HG03469 (cell line): ENCODE results near the gene C16orf74.

Source experiments
- ATAC-seq: cut with Tn5 transposase; IDR thresholded peaks from one replicate; pipeline ENCODE4 v1.9.1; 2021; ENCODE audit warnings: mild to moderate bottlenecking, moderate library complexity, moderate number of reproducible peaks; ENCODE audit not compliant: unreplicated experiment

C16orf74 gene

DNA sequence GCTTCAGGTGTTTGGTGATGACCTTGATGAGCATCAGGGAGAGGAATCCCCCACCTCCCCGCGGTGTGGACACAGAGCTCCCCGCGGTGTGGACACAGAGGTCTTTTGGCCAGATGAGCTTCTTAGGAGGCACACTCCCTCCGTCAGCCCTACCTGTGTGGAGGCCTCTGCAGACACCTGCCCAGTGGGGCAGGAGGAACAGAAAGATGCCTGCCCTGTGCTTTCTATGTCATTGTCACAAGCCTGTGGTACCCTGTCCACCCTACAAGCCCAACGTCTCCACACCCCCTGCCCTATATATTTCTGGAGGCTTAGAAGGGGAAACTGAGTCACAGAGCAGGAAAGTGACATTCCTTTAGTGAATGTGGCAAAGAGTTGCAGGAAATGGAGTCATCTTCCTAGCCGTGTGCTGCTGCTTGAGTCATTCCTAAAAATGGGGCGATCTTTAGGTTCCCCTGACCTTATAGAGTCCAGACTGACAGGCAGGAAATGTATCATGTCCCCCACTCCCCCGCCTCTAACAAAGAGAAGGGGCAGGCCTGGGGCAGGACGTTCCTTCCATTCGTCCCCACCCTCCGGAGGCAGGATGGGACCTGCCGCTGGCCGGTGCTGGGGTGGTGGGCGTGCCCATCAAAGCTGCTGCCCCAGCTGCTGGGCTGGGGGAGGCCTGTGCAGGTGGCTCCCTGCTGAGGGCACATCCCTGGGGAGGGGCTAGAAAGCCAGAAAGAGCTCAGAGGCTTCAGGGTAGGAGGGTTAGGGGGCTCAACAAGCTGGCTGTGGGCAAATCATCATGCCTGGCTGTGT is 1.0 kb upstream of the C16orf74 start:
- ATAC-seq, result no peak

DNA sequence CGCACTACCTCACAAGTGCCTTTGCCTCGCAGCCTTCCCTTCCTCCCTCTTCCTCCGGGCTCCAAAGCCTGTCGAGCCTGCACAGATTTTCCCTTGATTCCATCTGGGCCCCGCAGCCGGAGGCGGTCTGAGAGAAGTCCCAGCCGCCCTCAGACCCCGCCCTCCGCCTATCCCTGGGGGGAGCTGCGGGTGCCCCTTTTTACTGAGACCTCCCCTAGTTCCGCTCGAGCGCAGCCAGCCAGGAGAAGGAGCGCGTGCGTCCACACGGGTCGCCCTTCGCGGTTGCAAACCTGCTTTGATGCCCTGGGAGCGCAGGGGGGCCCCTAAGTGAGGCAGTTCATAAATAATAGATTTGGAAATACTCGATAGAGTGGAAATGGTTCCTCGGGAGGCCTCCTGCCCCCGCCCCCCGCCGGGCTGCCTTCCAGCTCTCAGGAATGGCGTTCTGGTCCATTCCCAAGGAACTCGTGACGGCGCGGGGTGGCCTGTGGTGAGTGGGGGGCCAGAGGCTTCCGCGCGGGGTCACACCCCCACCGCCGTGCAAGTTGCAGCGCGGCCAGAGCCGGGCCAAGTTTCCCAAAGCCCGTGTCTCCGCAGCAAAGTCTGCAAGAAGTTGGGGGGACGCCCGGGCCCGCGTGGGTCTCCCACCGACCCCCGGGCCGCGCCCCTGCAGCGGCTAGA is 610 bp downstream of the C16orf74 start:
- ATAC-seq, result no peak

- ATAC-seq, result no peak
These were observed 1.1 kb downstream of the C16orf74 start for GRCh38 chr16:85749771-85750145.

GRCh38 chr16:85746460-85747215 is 4.3 kb downstream of the C16orf74 start:
- ATAC-seq, result no peak

- no peak for ATAC-seq
These were observed 11.8 kb downstream of the C16orf74 start for GRCh38 chr16:85738923-85739715.

DNA sequence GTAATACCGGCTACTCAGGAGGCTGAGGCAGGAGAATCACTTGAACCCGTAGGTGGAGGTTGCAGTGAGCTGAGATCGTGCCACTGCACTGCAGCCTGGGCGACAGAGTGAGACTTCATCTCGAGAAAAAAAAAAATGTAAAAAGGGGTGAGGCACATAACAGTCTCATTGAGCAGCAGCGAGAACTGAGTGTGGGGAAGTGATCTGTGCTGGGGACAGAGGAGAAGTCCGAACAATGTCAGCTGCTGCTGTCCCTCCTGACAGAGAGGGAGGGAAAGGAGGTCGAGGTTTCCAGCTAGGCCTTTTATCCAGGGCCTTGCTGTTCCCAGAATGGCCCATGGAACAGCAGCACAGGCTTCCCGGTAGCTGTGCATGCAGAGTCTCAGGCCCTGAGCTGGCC is 14.0 kb downstream of the C16orf74 start:
- ATAC-seq, result no peak

DNA sequence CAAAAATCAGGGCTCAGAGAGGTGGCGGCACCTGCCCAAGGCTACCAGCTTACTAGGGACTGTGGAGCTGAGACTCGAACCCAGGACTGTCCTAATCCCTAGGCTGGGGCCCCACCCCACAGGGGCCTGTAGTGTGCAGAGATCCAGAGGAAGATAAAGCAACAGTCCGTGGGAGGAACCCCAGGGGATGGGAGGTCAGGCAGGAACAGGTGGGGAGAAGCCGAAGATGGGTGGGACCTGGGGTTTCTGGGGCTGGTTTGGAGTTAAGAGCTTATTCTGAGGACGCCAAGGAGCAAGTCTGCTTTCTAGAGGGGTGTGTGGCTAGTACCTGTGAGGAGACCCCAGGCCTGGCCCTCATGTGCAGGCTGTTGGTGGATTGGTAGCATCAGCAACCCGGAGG is 14.9 kb downstream of the C16orf74 start:
- no peak for ATAC-seq

DNA sequence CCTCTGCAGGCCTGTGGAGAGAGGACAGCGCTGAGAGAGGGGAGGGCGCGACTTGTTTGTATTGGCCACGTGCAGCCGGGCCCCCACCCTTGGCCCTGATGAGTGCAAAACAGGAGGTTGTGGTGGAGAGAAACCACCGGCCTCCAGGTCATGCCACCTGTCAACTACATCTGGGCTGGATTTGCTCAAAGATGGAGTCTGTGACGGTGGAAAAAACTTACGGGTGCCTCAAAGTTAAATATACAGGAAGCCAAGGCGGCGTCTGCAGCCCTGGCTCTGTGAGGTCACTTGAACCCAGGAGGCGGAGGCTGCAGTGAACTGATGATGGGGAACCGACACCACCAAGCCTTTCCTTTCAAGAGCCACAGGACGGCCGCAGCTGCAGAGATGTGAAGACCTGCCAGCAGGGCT is 15.7 kb downstream of the C16orf74 start:
- ATAC-seq, result no peak

GRCh38 chr16:85734311-85735017 is 16.4 kb downstream of the C16orf74 start:
- ATAC-seq, result no peak

DNA sequence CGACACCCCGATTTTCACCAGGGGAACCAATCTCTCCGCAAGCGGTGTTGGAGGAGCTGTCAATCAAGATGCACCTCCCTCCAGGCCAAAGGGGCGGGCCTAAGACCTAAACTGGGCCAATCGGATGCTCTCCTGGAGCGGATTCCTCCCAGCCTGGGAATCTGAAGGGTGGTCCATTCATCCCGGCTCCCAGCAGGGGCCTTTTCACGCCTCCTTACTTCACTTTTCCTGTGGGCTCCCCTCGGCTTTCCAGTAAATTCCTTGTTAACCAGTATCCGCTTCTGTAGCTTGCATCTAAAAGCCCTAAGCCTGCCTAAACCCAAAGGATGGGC is 17.1 kb downstream of the C16orf74 start:
- ATAC-seq, result no peak

DNA sequence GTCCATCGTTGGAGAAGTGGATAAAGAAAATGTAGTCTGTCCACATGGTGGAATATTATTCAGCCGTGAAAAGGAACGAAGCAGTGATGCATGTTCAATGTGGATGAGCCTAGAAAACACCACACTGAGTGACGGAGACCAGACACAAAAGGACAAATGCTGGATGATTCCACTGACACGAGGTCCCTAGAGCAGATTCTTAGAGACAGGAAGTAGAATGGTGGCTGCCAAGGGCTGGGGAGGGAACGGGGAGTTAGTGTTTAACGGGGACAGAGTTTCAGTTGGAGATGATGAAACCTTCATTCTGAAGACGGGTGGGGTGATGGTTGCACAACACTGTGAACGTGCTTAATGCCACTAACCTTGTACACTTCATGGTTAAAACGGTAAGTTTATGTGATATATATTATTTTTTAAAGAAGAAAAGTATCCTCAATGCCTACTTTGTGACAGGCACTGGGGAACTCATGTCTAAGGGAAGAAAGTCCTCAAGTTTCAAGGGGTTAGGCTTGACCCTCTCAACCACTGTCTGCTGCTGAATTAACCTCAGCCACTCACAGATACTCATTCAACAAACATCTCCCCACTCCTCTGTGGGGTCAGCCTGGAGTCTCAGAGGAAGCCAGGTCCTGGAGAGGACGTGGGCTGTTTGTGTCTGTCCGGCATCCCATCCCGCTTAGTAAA is 17.6 kb downstream of the C16orf74 start:
- no peak for ATAC-seq

- ATAC-seq, result no peak
These were observed 19.7 kb downstream of the C16orf74 start for GRCh38 chr16:85731179-85731578.

DNA sequence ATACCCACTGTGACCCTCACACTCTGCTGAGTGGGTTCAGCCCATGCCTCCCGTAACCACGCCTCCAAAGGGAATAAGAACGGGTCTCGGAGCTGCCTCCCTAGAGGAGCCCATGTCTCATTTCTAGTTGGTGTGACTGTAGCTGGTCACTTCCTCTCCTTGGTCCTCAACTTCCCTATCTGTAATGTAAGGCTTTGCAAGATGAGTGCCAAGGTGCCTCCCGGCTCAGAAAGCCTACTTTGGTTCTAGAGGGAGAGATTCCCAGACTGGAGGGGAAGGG is 20.8 kb downstream of the C16orf74 start:
- ATAC-seq, result no peak

GRCh38 chr16:85729452-85730185 is 21.3 kb downstream of the C16orf74 start:
- no peak for ATAC-seq

- ATAC-seq, result no peak
These were observed 22.0 kb downstream of the C16orf74 start for GRCh38 chr16:85728879-85729278.

DNA sequence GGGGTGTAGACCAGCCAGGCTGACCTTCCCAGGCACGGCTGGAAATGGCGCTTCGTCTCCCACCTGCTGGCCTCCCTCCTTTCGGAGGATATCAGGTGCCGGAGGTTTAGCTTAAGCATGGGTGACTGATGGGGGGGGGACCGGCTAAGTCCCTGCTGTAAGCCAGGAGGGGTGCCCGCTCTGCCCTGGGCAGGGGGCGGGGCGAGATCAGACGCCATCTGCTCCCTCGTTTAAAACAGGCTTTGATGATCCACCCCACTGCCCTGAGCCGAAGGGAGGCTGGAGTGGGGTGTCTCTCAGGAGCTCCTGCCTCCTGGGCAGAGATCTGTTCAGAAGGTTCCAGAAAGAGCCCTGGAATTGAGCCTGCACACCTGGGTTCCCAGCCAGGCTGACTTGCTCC is 26.0 kb downstream of the C16orf74 start:
- ATAC-seq, result no peak

DNA sequence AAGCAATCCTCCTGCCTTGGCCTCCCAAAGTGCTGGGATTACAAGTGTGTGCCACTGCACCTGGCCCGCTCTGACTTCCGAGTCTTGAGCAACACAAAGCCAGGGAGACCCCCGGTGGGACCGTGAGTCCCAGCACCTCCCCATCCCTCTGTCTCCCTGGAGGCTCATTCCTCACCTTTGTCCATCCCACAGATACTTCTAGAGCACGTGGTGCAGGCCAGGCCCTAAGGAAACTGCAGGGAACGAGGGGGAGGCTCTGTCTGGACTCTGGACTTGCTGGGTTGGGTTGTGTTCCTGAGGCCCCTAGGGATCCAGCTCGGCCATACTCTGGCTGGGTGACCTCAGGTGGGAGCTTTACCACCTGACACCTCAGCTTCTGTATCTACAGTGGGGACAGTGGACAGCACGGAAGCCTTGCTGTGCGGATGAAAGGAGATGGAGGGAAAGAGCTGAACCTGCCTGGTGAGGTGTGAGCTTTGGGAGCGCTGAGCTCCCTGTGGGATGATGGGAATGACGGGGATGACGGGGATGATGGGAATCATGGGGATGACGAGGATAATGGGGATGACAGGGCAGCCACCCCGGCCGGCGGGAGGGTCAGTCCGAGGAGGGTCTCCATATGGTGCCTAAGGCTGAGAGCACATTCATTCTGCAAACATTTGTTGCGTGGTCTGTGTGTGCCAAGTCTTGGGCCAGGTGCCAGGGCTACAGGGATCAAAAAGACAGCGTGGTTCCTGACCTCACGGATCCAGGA is 26.6 kb downstream of the C16orf74 start:
- ATAC-seq, result no peak

DNA sequence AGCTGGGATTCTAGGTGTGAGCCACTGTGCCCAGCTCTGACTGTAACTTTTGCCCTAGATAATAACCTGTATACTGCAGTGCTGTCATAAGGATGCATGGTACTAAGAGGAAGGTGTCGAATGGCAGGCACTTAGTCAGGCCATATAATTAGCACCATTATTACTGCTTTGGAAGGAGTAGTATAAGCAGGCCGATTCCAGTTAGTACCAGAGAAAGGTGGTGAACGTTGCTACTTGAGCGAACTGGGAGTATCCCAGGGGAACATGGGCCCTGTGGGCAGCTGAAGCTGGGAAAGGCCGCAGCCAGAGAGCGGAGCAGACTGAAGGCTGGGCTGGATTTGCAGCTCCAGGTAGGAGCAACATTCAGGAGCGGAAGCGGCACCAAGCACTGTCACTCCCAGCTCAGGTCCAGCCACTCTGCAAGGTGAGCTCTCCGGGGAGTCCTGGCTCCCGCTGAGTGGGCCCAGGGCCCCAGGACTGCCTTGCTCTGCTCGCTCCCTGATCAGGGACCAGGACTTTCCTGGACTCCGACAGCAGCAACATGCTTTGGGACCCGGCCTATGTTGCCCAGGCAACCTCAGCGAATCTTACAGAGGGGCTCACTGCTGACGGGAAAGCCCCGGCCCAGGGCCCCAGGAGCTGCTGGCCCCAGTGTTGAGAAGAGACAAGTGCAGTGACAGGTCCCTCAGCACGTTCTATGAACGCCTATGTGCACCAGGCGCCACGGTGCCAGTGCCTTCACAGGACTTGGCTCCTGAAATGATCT is 28.6 kb downstream of the C16orf74 start:
- no peak for ATAC-seq
